ENCODE results near the gene STAB1.
A peak's percentile ranks its signal among the peaks of the same experiment; 100 is the strongest.

STAB1 gene

DNA sequence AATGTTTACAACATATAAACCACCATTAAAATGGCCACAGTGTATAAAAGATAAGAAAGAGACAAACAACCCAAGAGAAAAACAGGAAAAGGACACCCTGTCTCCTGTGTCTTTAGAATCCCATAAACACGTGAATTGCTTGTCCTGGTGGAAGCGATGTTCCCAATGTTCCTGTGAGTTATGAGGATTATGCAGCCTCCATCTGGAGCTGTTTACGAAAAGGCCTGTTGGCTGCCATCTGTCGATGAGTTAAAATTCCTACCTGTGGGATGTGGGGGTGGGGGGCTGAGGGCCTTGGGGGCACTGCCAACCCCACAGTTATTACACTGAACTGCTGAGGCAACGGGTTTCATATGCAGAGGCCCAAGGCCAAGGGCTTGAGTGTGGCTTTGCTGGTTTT, 26.1 kb upstream of the STAB1 start:
- TF ChIP-seq, protein P1, sequence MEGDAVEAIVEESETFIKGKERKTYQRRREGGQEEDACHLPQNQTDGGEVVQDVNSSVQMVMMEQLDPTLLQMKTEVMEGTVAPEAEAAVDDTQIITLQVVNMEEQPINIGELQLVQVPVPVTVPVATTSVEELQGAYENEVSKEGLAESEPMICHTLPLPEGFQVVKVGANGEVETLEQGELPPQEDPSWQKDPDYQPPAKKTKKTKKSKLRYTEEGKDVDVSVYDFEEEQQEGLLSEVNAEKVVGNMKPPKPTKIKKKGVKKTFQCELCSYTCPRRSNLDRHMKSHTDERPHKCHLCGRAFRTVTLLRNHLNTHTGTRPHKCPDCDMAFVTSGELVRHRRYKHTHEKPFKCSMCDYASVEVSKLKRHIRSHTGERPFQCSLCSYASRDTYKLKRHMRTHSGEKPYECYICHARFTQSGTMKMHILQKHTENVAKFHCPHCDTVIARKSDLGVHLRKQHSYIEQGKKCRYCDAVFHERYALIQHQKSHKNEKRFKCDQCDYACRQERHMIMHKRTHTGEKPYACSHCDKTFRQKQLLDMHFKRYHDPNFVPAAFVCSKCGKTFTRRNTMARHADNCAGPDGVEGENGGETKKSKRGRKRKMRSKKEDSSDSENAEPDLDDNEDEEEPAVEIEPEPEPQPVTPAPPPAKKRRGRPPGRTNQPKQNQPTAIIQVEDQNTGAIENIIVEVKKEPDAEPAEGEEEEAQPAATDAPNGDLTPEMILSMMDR (conservative IDR thresholded peaks at IDR 0.05): no peak
- peak overlapping the region; percentile 98 for H3K27ac ChIP-seq

DNA sequence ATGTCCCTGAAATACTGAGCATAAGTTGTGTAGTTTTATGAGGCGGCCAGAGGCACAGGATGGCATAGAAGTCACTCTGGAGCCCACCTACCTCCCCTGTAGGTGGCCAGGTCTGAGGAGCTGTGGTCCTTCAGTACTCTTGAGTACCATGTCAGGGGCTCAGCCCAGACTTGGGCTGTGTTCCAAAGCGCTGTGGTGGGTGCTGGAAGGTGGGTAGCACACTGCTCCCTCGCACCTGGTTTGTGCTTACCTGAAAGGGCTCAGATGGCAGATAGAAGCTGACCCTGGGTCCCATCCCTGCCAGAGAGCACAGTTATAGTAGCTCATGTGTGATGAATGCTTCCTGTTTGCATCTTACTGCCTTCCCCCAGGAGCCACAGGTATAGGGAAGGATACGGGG, 24.2 kb upstream of the STAB1 start:
- TF ChIP-seq, protein P1 (conservative IDR thresholded peaks at IDR 0.05): no peak
- peak overlapping the region; percentile 98 for H3K27ac ChIP-seq

DNA sequence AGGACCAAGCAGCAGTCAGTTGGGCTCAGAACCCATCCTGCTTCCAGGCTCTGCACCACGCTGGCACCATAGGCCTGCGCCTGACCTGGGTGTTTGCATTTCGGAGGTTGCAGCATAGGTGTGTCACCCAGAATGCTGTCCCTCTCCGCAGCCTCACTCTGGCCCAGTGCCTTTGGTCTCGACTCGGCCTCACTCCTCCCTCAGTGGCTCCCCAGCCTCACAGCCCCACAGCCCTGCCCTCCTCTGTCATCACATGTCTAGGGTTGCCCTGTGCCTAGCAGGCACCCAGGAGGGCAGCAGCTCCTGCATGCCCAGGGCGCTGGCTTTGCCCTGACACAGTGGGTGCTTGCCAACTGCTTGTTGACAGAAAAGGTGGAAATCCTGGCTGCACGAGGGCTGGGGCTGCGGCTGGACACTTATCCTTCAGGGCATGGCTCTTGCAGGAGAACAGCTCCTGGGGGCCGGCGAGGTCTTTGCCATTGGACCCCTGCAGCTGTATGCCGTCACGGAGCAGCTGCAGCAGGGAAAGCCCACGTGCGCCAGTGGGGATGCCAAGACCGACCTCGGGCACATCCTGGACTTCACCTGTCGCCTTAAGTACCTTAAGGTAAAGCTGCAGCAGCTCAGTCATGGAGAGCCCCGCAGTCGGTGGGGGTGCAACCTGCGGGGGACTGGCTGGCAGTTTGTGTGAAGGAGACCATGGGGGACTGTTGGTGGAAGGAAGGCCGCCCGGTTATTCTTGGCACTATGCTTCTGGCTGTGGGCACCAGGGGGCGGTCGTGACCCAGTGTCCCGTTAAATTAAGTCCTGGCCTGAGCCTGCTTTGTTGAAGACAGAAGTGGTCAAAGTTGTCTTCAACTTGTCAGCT, 23.5 kb upstream of the STAB1 start:
- TF ChIP-seq, protein P1 (conservative IDR thresholded peaks at IDR 0.05): peak; percentile 71
- H3K27ac ChIP-seq: peak overlapping the region; percentile 98

DNA sequence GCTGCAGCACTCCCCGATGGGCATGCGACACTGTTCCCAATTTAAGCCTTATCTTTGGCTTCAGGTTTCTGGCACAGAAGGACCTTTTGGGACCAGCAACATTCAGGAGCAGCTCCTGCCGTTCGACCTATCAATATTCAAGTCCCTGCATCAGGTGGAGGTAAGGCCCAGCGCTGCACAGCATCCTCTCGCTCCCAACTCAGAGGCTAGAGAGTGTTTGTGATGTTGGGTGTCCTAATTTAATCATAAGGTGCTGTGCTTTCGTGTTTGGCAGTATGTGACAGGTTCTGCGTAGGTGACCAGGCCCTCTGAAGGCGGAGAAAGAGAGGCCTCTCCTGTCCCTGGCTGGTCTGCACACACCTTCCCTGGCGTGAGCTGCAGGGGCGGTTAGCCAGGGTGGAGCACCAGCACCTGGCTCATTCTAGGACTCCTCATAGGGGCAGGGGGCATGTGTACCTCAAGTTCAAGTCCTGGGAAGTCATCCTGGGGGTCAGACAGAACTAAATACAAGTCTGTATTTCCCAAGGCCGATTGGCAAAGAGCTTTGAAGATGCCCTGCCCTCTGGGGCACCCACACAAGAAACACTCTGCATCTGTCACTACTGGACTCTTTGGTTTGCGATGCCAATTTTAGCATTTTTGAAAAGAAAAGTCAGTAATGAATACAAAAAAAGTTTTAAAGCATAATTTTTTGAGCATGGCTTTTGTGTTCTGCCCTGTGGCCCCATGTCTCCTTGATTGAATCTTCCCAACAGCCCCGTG, 22.7 kb upstream of the STAB1 start:
- TF ChIP-seq, protein P1 (conservative IDR thresholded peaks at IDR 0.05): peak; percentile 20; the same call in 1 of the 2 replicates

DNA sequence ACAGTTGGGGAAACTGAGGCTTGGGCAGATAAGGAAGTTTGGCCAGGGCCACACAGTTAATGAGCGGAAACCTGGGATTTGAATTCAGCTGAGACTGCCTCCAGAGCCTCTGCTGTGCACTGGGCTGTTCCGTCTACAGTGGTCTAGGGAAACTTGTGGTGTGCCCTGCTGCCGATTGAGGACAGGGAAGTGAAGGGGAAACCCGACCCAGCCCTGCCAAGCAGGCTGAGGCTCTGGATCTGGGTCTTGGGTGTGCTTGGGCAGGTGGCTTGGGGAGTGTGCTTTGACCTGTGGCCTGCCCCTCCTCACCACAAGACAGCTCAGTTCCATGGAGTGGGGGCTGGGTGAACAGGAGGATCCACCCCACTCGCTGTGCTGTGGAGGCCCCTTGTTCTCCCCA, 22.1 kb upstream of the STAB1 start:
- TF ChIP-seq, protein P1 (conservative IDR thresholded peaks at IDR 0.05): no peak
- peak overlapping the region; percentile 98; the same call in 1 of the 2 replicates for H3K27ac ChIP-seq

More for the DNA sequence above, 22.7 kb upstream of the STAB1 start:
- H3K27ac ChIP-seq: peak overlapping the region; percentile 98

DNA sequence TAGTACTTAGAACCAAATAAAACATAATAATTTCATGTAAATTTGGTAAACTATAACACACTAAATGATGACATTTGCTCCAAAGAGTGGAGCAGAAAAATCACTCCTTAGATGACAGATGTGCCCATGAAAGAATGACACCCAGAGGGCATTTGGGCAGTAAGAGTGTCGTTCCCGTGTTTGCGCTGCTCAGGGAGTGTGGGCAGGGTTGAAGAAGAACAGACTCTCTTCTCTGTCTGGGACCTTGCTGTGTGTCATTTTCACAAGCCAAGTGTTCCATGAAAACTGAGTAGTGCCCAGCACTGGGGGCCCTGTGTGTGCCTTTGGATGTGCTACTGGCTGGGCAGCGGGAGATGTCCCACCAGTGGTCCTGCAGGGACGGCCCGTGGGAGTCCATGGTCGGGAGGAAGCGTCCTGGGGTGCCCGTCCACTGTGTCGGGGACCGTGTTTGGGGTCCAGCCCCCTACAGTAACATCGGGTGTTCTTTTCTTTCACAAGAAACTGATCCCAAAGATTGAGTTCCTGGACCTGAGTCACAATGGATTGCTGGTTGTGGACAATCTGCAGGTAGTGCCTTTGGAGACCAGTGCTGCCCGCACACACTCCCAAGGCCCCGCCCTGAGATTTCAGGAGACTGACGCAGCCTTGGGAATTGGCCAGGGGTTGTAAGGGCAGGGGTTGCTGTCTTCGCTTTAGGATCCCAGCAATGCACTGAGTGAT, 17.9 kb upstream of the STAB1 start:
- H3K27ac ChIP-seq: no peak overlapping the region
- TF ChIP-seq, protein P1 (conservative IDR thresholded peaks at IDR 0.05): no peak

DNA sequence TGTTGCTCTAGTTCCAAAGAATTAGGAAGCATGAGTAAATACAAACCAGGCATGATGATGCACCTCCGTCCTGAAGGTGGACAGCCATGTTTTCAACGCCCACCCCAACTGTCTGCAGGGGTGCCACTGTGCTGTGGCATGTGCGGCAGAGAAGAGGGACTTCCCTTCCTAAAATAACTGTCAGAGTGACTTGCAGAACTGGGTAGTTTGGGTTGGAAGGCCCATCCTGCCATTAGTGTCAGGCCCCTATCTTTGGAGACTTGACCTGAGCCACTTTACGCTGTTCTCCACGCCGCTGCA, 17.4 kb upstream of the STAB1 start:
- TF ChIP-seq, protein P1 (conservative IDR thresholded peaks at IDR 0.05): no peak

More for the DNA sequence above, 17.4 kb upstream of the STAB1 start:
- H3K27ac ChIP-seq: no peak overlapping the region

All from VCaP (cell line).